ENCODE data around the gene HDGFL2.
"Not testable (repeated sequence)": the region's sequence is repeated elsewhere in the genome, so short reads cannot be mapped to it uniquely, and the experiment has no call there.

HDGFL2 gene

GRCh38 chr19:4541806-4542145 lies 69.7 kb downstream of the HDGFL2 start:
- H3K27me3 Mint-ChIP-seq; H3K9me3 Mint-ChIP-seq; H3K36me3 Mint-ChIP-seq (ENCODE audit: low read depth); intact Hi-C loops (cut with micrococcal nuclease); H3K4me3 Mint-ChIP-seq: not testable (repeated sequence)
- peak overlapping the region; percentile 79 for H3K27ac Mint-ChIP-seq
- peaks cover 62% of the 10 kb centered on the region for H3K4me1 Mint-ChIP-seq (ENCODE audit: low read depth)

- Mint-ChIP-seq H3K36me3 (ENCODE audit: low read depth) (no peaks in the 10 kb centered on the region), H3K27ac (peak overlapping the region; percentile 79), H3K4me1 (ENCODE audit: low read depth) (peaks cover 64% of the 10 kb centered on the region), H3K27me3 (peaks cover under 1% of the 10 kb centered on the region), H3K9me3 (no peaks in the 10 kb centered on the region), H3K4me3 (peak overlapping the region; percentile 67)
- intact Hi-C loops (cut with micrococcal nuclease): no loop called here
Observed at GRCh38 chr19:4542896-4543841, 71.1 kb downstream of the HDGFL2 start.

- Mint-ChIP-seq H3K36me3 (ENCODE audit: low read depth) (no peaks in the 10 kb centered on the region), H3K4me1 (ENCODE audit: low read depth) (peaks cover 62% of the 10 kb centered on the region), H3K9me3 (no peaks in the 10 kb centered on the region), H3K27me3 (no peaks in the 10 kb centered on the region), H3K4me3 (no peak overlapping the region), H3K27ac (peak overlapping the region; percentile 79)
- intact Hi-C loops (cut with micrococcal nuclease): no loop called here
Observed at GRCh38 chr19:4543842-4544647, 71.9 kb downstream of the HDGFL2 start.

- Mint-ChIP-seq H3K4me1 (ENCODE audit: low read depth) (peaks cover 39% of the 10 kb centered on the region), H3K9me3 (no peaks in the 10 kb centered on the region), H3K4me3 (no peak overlapping the region), H3K36me3 (ENCODE audit: low read depth) (peaks cover 14% of the 10 kb centered on the region), H3K27me3 (peaks cover 3% of the 10 kb centered on the region), H3K27ac (peak overlapping the region; percentile 22)
- intact Hi-C loops (cut with micrococcal nuclease): no loop called here
Observed at GRCh38 chr19:4547303-4548237, 75.5 kb downstream of the HDGFL2 start.

DNA sequence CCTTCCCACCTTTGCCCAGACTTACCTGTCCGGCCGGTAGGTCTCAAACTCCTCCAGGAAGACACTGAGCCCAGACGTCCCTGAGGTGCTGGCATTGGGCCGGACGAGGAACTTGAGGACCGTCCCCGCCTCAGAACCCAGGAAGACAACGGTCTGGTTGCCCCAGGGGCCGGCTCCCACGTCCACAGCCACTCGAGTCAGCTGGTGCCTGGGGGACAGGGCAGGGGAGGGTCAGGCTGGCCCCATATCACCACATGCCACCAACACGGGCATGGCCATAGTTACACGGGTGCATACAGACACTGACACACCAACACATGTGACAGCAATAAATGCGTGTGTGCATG lies 76.1 kb downstream of the HDGFL2 start:
- H3K27me3 Mint-ChIP-seq: peaks cover 3% of the 10 kb centered on the region
- intact Hi-C loops (cut with micrococcal nuclease): no loop called here
- no peak overlapping the region for H3K4me3 Mint-ChIP-seq
- peak overlapping the region; percentile 22 for H3K27ac Mint-ChIP-seq
- H3K9me3 Mint-ChIP-seq: peaks cover 3% of the 10 kb centered on the region
- peaks cover 39% of the 10 kb centered on the region for H3K4me1 Mint-ChIP-seq (ENCODE audit: low read depth)
- peaks cover 20% of the 10 kb centered on the region for H3K36me3 Mint-ChIP-seq (ENCODE audit: low read depth)

GRCh38 chr19:4550018-4550417 lies 77.9 kb downstream of the HDGFL2 start:
- H3K27me3 Mint-ChIP-seq: peaks cover 3% of the 10 kb centered on the region

DNA sequence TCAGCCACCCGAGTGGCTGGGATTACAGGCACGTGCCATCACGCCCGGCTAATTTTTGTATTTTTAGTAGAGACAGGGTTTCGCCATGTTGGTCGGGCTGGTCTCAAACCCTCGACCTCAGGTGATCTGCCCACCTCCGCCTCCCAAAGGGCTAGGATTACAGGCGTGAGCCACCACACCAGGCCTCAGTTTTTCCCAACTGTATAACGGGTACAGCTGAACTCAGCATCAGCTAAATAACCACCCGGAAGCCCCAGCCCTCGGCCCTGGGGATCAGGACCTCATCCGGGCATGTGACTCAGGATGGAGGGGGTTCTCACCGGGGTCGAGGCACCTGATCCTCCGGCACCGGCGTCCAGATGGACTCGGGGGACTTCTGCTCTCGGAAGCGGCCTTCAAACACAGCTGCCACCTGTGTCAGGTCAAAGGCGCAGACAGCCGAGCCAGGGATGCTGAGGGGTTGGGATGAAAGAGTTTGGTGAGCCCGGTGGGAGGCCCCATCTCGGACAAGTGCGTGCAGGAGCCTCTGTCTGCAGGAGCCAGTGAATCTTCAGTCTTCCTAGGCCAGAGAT lies 78.5 kb downstream of the HDGFL2 start:
- H3K36me3 Mint-ChIP-seq (ENCODE audit: low read depth): peaks cover 28% of the 10 kb centered on the region
- peaks cover 3% of the 10 kb centered on the region for H3K27me3 Mint-ChIP-seq
- H3K27ac Mint-ChIP-seq: no peak overlapping the region
- H3K4me3 Mint-ChIP-seq: no peak overlapping the region
- H3K4me1 Mint-ChIP-seq (ENCODE audit: low read depth): peaks cover 41% of the 10 kb centered on the region
- intact Hi-C loops (cut with micrococcal nuclease): no loop called here
- peaks cover 8% of the 10 kb centered on the region for H3K9me3 Mint-ChIP-seq

More at GRCh38 chr19:4550018-4550417, 77.9 kb downstream of the HDGFL2 start:
- no peak overlapping the region for H3K27ac Mint-ChIP-seq
- H3K4me3 Mint-ChIP-seq: no peak overlapping the region
- intact Hi-C loops (cut with micrococcal nuclease): no loop called here
- peaks cover 8% of the 10 kb centered on the region for H3K9me3 Mint-ChIP-seq
- H3K4me1 Mint-ChIP-seq (ENCODE audit: low read depth): peaks cover 43% of the 10 kb centered on the region
- H3K36me3 Mint-ChIP-seq (ENCODE audit: low read depth): peaks cover 28% of the 10 kb centered on the region

All from dendritic cell treated with granulocyte-macrophage colony-stimulating factor and Interleukin-4, amounts not matched to agents 40 ng/mL and 50 ng/mL, for 4 days (primary cell).